H9 (cell line): ENCODE data around the gene MAPK11. TPM values are rescaled to one million over a fixed set of nuclear protein-coding genes. Genes with fewer than 3 reads are reported as not detected.

Source experiments
- DNase-seq: peaks from one replicate; pipeline ENCODE4 v3.0.0-alpha.2; 2017
- H2AFZ ChIP-seq: one replicate; pipeline ENCODE4 v1.6.1; 2013; ENCODE audit warnings: mild to moderate bottlenecking, low read length, control low read depth, moderate library complexity
- H2AK5ac ChIP-seq: 2 replicates; pipeline ENCODE4 v1.6.1; 2013; ENCODE audit warnings: low read length, control low read depth, mixed read lengths; ENCODE audit not compliant: insufficient read length
- H2BK120ac ChIP-seq: one replicate; pipeline ENCODE4 v1.6.1; 2013; ENCODE audit warnings: low read depth, mild to moderate bottlenecking, low read length, control low read depth, inconsistent platforms; ENCODE audit not compliant: poor library complexity, severe bottlenecking
- H2BK12ac ChIP-seq: 2 replicates; pipeline ENCODE4 v1.6.1; 2013; ENCODE audit warnings: low read length, control low read depth, mixed read lengths, low read depth; ENCODE audit not compliant: insufficient read length
- H2BK15ac ChIP-seq: 2 replicates; pipeline ENCODE4 v1.6.1; 2013; ENCODE audit warnings: low read depth, low read length, control low read depth
- H2BK20ac ChIP-seq: one replicate; pipeline ENCODE4 v1.6.1; 2013; ENCODE audit warnings: low read depth, mild to moderate bottlenecking, low read length, control low read depth, inconsistent platforms; ENCODE audit not compliant: poor library complexity, severe bottlenecking
- H2BK5ac ChIP-seq: 2 replicates; pipeline ENCODE4 v1.6.1; 2013; ENCODE audit warnings: low read length, control low read depth, mixed read lengths; ENCODE audit not compliant: insufficient read length
- H3K14ac ChIP-seq: 2 replicates; pipeline ENCODE4 v1.6.1; 2013; ENCODE audit warnings: low read length, control low read depth; ENCODE audit not compliant: insufficient read depth
- H3K18ac ChIP-seq: 2 replicates; pipeline ENCODE4 v1.6.1; 2013; ENCODE audit warnings: low read depth, mild to moderate bottlenecking, mixed read lengths, low read length, control low read depth; ENCODE audit not compliant: insufficient read length
- H3K23ac ChIP-seq: 2 replicates; pipeline ENCODE4 v1.6.1; 2013; ENCODE audit warnings: low read length, control low read depth, mixed read lengths, low read depth; ENCODE audit not compliant: insufficient read length
- H3K23me2 ChIP-seq: 2 replicates; pipeline ENCODE4 v1.6.1; 2013; ENCODE audit warnings: low read depth, mild to moderate bottlenecking, mixed read lengths, low read length, control low read depth; ENCODE audit not compliant: insufficient read length, poor library complexity, severe bottlenecking
- H3K27ac ChIP-seq: 2 replicates; pipeline ENCODE4 v1.5.1; 2013; ENCODE audit warnings: low read length, control low read depth, mixed read lengths, low read depth; ENCODE audit not compliant: insufficient read length
- H3K27me3 ChIP-seq: 2 replicates; pipeline ENCODE4 v1.6.1; 2013; ENCODE audit warnings: low read length, control low read depth, inconsistent platforms; ENCODE audit not compliant: insufficient read depth
- H3K4ac ChIP-seq: 2 replicates; pipeline ENCODE4 v1.6.1; 2013; ENCODE audit warnings: low read depth, mild to moderate bottlenecking, control low read depth, inconsistent platforms, low read length, moderate library complexity
- H3K4me1 ChIP-seq: 2 replicates; pipeline ENCODE4 v1.6.1; 2013; ENCODE audit warnings: low read length, control low read depth, inconsistent platforms; ENCODE audit not compliant: insufficient read depth
- H3K4me2 ChIP-seq: 2 replicates; pipeline ENCODE4 v1.6.1; 2013; ENCODE audit warnings: low read length, control low read depth, mixed read lengths; ENCODE audit not compliant: insufficient read length, insufficient read depth
- H3K56ac ChIP-seq: 2 replicates; pipeline ENCODE4 v1.6.1; 2013; ENCODE audit warnings: low read depth, mild to moderate bottlenecking, mixed read lengths, low read length, control low read depth; ENCODE audit not compliant: insufficient read length
- H3K79me1 ChIP-seq: 2 replicates; pipeline ENCODE4 v1.6.1; 2013; ENCODE audit warnings: low read depth, mild to moderate bottlenecking, moderate library complexity, low read length, control low read depth, inconsistent platforms; ENCODE audit not compliant: insufficient read depth, poor library complexity, severe bottlenecking
- H3K79me2 ChIP-seq: 2 replicates; pipeline ENCODE4 v1.6.1; 2013; ENCODE audit warnings: low read length, control low read depth, inconsistent platforms; ENCODE audit not compliant: insufficient read depth
- H3K9ac ChIP-seq: 2 replicates; pipeline ENCODE4 v1.6.1; 2013; ENCODE audit warnings: low read length, control low read depth, mixed read lengths; ENCODE audit not compliant: insufficient read length; ENCODE audit errors: extremely low read depth
- H3K9me3 ChIP-seq: one replicate; pipeline ENCODE4 v1.6.1; 2013; ENCODE audit warnings: low read depth, low read length, inconsistent platforms; ENCODE audit not compliant: control insufficient read depth
- H3T11ph ChIP-seq: one replicate; pipeline ENCODE4 v1.6.1; 2013; ENCODE audit warnings: mild to moderate bottlenecking, low read length, control low read depth, inconsistent platforms
- H4K20me1 ChIP-seq: one replicate; pipeline ENCODE4 v1.6.1; 2013; ENCODE audit not compliant: control insufficient read depth, insufficient read length, insufficient read depth
- H4K5ac ChIP-seq: 2 replicates; pipeline ENCODE4 v1.6.1; 2013; ENCODE audit warnings: low read depth, mild to moderate bottlenecking, mixed read lengths, low read length, control low read depth; ENCODE audit not compliant: insufficient read length
- H4K8ac ChIP-seq: replicated peaks from 2 replicates; pipeline ENCODE4 v1.6.1; 2013; ENCODE audit warnings: low read length, control low read depth, mixed read lengths, low read depth; ENCODE audit not compliant: insufficient read length
- H4K91ac ChIP-seq: 2 replicates; pipeline ENCODE4 v1.6.1; 2013; ENCODE audit warnings: low read depth, mild to moderate bottlenecking, moderate library complexity, mixed read lengths, low read length, control low read depth; ENCODE audit not compliant: insufficient read length
- H3K27ac Mint-ChIP-seq, 3 experiments: 2 replicates in 2 of 3; 3 replicates in 1 of 3; pipeline ENCODE4 v1.8.0; 2020 to 2021; ENCODE audit warnings: mixed read lengths in 3 of 3, mild to moderate bottlenecking in 1 of 3, moderate library complexity in 1 of 3
- H3K27me3 Mint-ChIP-seq: 2 replicates; pipeline ENCODE4 v1.8.0; 2021; ENCODE audit warnings: low read depth, mild to moderate bottlenecking, moderate library complexity, mixed read lengths
- H3K36me3 Mint-ChIP-seq, 3 experiments: 2 replicates in 2 of 3; 3 replicates in 1 of 3; pipeline ENCODE4 v1.8.0; 2020 to 2021; ENCODE audit warnings: low read depth in 3 of 3, mixed read lengths in 3 of 3; ENCODE audit not compliant: insufficient read depth in 1 of 3
- H3K4me1 Mint-ChIP-seq, 2 experiments: 2 replicates each; pipeline ENCODE4 v1.8.0; 2020; ENCODE audit warnings: mixed read lengths in 2 of 2
- H3K4me3 Mint-ChIP-seq, 2 experiments: 2 replicates in 1 of 2; 3 replicates in 1 of 2; pipeline ENCODE4 v1.8.0; 2020 to 2021; ENCODE audit warnings: mild to moderate bottlenecking in 2 of 2, mixed read lengths in 2 of 2, moderate library complexity in 1 of 2
- H3K9me3 Mint-ChIP-seq, 2 experiments: 2 replicates in 1 of 2; 3 replicates in 1 of 2; pipeline ENCODE4 v1.8.0; 2020; ENCODE audit warnings: mild to moderate bottlenecking in 2 of 2, mixed read lengths in 2 of 2, moderate library complexity in 1 of 2
- WGBS: extraction: QIAGEN DNeasy Blood & Tissue Kit; methylation state at CpG from one replicate; pipeline ENCODE4 v1.1.7; 2013; ENCODE audit warnings: missing lambda C conversion rate, low lambda C conversion rate, mixed read lengths; ENCODE audit not compliant: insufficient read length; ENCODE audit errors: extremely low coverage; 5-methylcytosine and 5-hydroxymethylcytosine counted together
- total RNA-seq: library from RNA; stranded (reverse); gene quantifications from 2 replicates; pipeline ENCODE4 v1.2.1, GENCODE V29; 2021
- TF ChIP-seq, protein P1 (sequence below): fragments of 200-600 bp; sonication (generic); conservative IDR thresholded peaks from 3 replicates; pipeline ENCODE4 v1.8.0; 2021; ENCODE audit warnings: antibody characterized with exemption, mild to moderate bottlenecking

The MAPK11 gene
- total RNA-seq, 1 experiment from 2014 or later, result 1.5 TPM

DNA sequence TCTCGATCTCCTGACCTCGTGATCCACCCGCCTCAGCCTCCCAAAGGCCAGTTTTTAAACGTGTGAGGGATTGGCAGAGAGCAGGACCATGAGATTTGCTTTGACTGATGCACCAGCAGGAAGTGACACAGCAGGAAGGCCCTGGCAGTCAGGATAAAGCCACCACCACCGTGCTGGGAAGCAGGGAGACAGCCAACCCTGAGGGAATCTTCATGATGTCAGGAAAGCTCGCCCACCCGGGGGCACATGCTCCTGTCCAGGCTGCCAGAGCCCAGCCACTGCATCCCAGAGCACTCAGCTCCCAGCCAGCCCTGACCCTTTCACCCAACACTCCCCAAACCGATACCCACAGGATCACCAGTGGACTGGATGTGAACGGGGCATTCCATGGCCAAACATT is 31.4 kb downstream of the MAPK11 start:
- Histone ChIP-seq H3K4me1 (no peaks in the 10 kb centered on the region; the same call in 1 of the 2 replicates), H4K8ac (no peak overlapping the region), H4K91ac (no peak overlapping the region), H2BK20ac (no peak overlapping the region), H2BK5ac (no peak overlapping the region), H3K14ac (no peak overlapping the region), H3K79me1 (no peaks in the 10 kb centered on the region), H3K23ac (no peak overlapping the region), H2BK120ac (no peak overlapping the region), H3K27ac (no peak overlapping the region), H3T11ph (no peak overlapping the region), H3K4me2 (no peak overlapping the region), H3K79me2 (peaks cover under 1% of the 10 kb centered on the region; the same call in 1 of the 2 replicates), H3K9ac (no peak overlapping the region), H4K5ac (no peak overlapping the region), H2BK15ac (no peak overlapping the region), H3K18ac (no peak overlapping the region), H3K4ac (no peak overlapping the region), H2AK5ac (no peak overlapping the region), H3K27me3 (no peaks in the 10 kb centered on the region), H3K56ac (no peak overlapping the region), H2BK12ac (no peak overlapping the region), H3K23me2 (peaks cover 2% of the 10 kb centered on the region), H3K9me3 (no peaks in the 10 kb centered on the region), H4K20me1 (peaks cover 6% of the 10 kb centered on the region), H2AFZ (no peak overlapping the region)
- DNase-seq, result no peak
- H3K9me3 Mint-ChIP-seq, result peaks cover 6 to 10% of the 10 kb centered on the region in 2 experiments; a peak in 4 of 5 replicates
- H3K27ac Mint-ChIP-seq, result no peak overlapping the region
- WGBS, result no CpG with 5 or more reads among the region's 9 CpGs
- TF ChIP-seq, protein P1, sequence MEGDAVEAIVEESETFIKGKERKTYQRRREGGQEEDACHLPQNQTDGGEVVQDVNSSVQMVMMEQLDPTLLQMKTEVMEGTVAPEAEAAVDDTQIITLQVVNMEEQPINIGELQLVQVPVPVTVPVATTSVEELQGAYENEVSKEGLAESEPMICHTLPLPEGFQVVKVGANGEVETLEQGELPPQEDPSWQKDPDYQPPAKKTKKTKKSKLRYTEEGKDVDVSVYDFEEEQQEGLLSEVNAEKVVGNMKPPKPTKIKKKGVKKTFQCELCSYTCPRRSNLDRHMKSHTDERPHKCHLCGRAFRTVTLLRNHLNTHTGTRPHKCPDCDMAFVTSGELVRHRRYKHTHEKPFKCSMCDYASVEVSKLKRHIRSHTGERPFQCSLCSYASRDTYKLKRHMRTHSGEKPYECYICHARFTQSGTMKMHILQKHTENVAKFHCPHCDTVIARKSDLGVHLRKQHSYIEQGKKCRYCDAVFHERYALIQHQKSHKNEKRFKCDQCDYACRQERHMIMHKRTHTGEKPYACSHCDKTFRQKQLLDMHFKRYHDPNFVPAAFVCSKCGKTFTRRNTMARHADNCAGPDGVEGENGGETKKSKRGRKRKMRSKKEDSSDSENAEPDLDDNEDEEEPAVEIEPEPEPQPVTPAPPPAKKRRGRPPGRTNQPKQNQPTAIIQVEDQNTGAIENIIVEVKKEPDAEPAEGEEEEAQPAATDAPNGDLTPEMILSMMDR, result no peak
- peaks cover 21 to 24% of the 10 kb centered on the region in 2 experiments for H3K4me1 Mint-ChIP-seq
- peaks cover 12 to 25% (median 25%) of the 10 kb centered on the region in 3 experiments for H3K36me3 Mint-ChIP-seq
- no peaks in the 10 kb centered on the region for H3K27me3 Mint-ChIP-seq
- H3K4me3 Mint-ChIP-seq, result no peak overlapping the region
